BJ (cell line): ENCODE measurements around the gene UBA1. TPM values are rescaled to one million over a fixed set of nuclear protein-coding genes. Genes with fewer than 3 reads are reported as not detected.

Source experiments
- CTCF ChIA-PET: fragments of 350-600 bp; formaldehyde crosslinking; extraction: SDS; loops from one replicate; lab custom pipeline; 2021; ENCODE audit warnings: antibody characterized with exemption, inconsistent platforms; lab: Yijun Ruan, JAX
- POLR2A ChIA-PET: fragments of 300-600 bp; sonication (Branson Sonifier 250); formaldehyde crosslinking; extraction: SDS; loops from one replicate; lab custom pipeline; 2021; ENCODE audit warnings: antibody characterized with exemption; lab: Charles Lee
- DNase-seq: peaks from one replicate; pipeline ENCODE4 v3.0.0-alpha.2; 2011; ENCODE audit warnings: low read depth
- H3K27me3 ChIP-seq: 2 replicates; pipeline ENCODE4 v1.6.0; 2011; ENCODE audit warnings: low read length; ENCODE audit not compliant: control insufficient read depth, insufficient read depth
- H3K36me3 ChIP-seq: 2 replicates; pipeline ENCODE4 v1.5.1; 2011; ENCODE audit warnings: low read length; ENCODE audit not compliant: control insufficient read depth, insufficient read depth
- H3K4me3 ChIP-seq: 2 replicates; pipeline ENCODE4 v1.5.1; 2011; ENCODE audit warnings: low read depth, mild to moderate bottlenecking, control low read depth, low read length
- CTCF ChIP-seq: IDR thresholded peaks from 2 replicates; pipeline ENCODE4 v1.5.1; 2011; ENCODE audit warnings: low read depth, mild to moderate bottlenecking, control low read depth, inconsistent platforms, low read length, moderate library complexity; ENCODE audit not compliant: insufficient read depth
- polyA plus RNA-seq: library from polyadenylated mRNA; depleted of rRNA; stranded (reverse); fragments of >200 nt; gene quantifications from 2 replicates; pipeline ENCODE4 v1.2.3, GENCODE V29; 2011

UBA1 gene
- polyA plus RNA-seq, 1 experiment, result 296 TPM

GRCh38 chrX:47217852-47218279 is 24.2 kb downstream of the UBA1 start:
- peak; percentile 95 for DNase-seq
- peak overlapping the region; percentile 66 for H3K4me3 ChIP-seq
- peaks cover 12% of the 10 kb centered on the region for H3K36me3 ChIP-seq
- no peak for TF ChIP-seq CTCF
- ChIA-PET CTCF (interaction anchor here (0.7 to 1.3 kb wide), 2 partner anchors 27 to 166 kb away, joined by 3 read pairs; no protein-coding TSS in a partner anchor), POLR2A (interaction anchor here (0.6 kb wide), 1 partner anchor 218 kb away, joined by 3 read pairs; no protein-coding TSS in a partner anchor)
- H3K27me3 ChIP-seq, result no peaks in the 10 kb centered on the region

GRCh38 chrX:47218280-47218919 is 24.8 kb downstream of the UBA1 start, which contains the start of gene CDK16:
TSS of gene CDK16 (plus strand) at chrX:47218681. CDS start at chrX:47223558, 4,877 bp downstream.
- CTCF ChIA-PET, result interaction anchor here (0.7 to 1.3 kb wide), 2 partner anchors 28 to 165 kb away, joined by 3 read pairs; no protein-coding TSS in a partner anchor
- peaks cover 10% of the 10 kb centered on the region for H3K36me3 ChIP-seq
- no peak for TF ChIP-seq CTCF
- H3K4me3 ChIP-seq, result peak within 1 kb of the TSS; percentile 66
- POLR2A ChIA-PET, result no interaction called here
- no peak for DNase-seq
- H3K27me3 ChIP-seq, result no peaks in the 10 kb centered on the region

- CTCF ChIA-PET, result interaction anchor here (1.3 kb wide), 1 partner anchor 165 kb away, joined by 3 read pairs; no protein-coding TSS in a partner anchor
- Histone ChIP-seq H3K4me3 (peak overlapping the region; percentile 66), H3K27me3 (no peaks in the 10 kb centered on the region), H3K36me3 (peaks cover 14% of the 10 kb centered on the region)
- DNase-seq, result no peak
- POLR2A ChIA-PET, result no interaction called here
- TF ChIP-seq CTCF, result no peak
These were observed 25.5 kb downstream of the UBA1 start for GRCh38 chrX:47218920-47219815.

- ChIA-PET CTCF (no interaction called here), POLR2A (no interaction called here)
- H3K27me3 ChIP-seq, result no peaks in the 10 kb centered on the region
- no peak for DNase-seq
- no peak for TF ChIP-seq CTCF
- H3K4me3 ChIP-seq, result no peak overlapping the region
- peaks cover 14% of the 10 kb centered on the region for H3K36me3 ChIP-seq
These were observed 28.1 kb downstream of the UBA1 start for GRCh38 chrX:47221756-47222155.

GRCh38 chrX:47222751-47223350 is 29.2 kb downstream of the UBA1 start:
- ChIA-PET CTCF (no interaction called here), POLR2A (no interaction called here)

More at GRCh38 chrX:47222751-47223350, 29.2 kb downstream of the UBA1 start:
- Histone ChIP-seq H3K36me3 (peaks cover 15% of the 10 kb centered on the region), H3K27me3 (no peaks in the 10 kb centered on the region), H3K4me3 (no peak overlapping the region)
- TF ChIP-seq CTCF, result no peak
- no peak for DNase-seq
